ENCODE results near the gene FLNB.

DNA sequence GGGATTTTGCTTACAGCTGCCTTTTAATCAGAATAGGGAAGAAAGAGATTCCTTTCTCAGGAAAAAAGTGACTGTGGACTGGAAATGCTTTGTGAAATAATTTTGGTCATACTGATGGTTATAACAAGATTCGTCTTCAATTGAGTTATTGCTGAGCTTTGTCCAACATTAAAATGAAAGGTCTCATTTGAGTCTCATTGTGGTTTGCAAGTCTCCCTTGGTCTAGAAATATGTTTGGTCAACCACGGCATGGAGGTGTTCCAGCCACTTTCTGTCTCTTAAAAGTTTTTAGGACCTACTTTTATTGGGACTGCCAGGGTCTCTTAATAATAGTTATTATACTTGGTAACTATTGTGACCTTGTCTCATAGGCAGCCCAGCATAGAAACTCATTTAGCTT lies 15.3 kb downstream of the FLNB start:
- TF ChIP-seq EZH2 (IDR thresholded peaks at IDR 0.05; ENCODE audit: borderline replicate concordance, insufficient read depth, low read length, poor library complexity, severe bottlenecking): no peak
- no peak for TF ChIP-seq CTCF (IDR thresholded peaks at IDR 0.05; ENCODE audit: poor library complexity, severe bottlenecking)
- no peak for TF ChIP-seq POLR2AphosphoS5 (IDR thresholded peaks at IDR 0.05)
- TF ChIP-seq RAD21 (conservative IDR thresholded peaks at IDR 0.05): no peak
